K562 (cell line): ENCODE data around the gene OVOL3.

Source experiments
- ARID4B ChIP-seq: sonication (generic); formaldehyde crosslinking; IDR thresholded peaks from 2 replicates; pipeline ENCODE4 v1.8.0; 2022; ENCODE audit warnings: mild to moderate bottlenecking, missing genetic modification reagents
- ATF4 ChIP-seq: fragments of 450-650 bp; formaldehyde crosslinking; IDR thresholded peaks from 2 replicates; pipeline ENCODE4 v1.4.0; 2022; ENCODE audit warnings: mild to moderate bottlenecking, moderate library complexity
- CUX1 ChIP-seq: fragments of 200-800 bp; sonication (Bioruptor generic); IDR thresholded peaks from 2 replicates; pipeline ENCODE4 v1.6.1; 2016; ENCODE audit warnings: missing genetic modification characterization, missing compliant biosample characterization
- ESRRA ChIP-seq: fragments of 450-650 bp; IDR thresholded peaks from 2 replicates; pipeline ENCODE4 v1.6.1; 2014; ENCODE audit warnings: low read depth, mild to moderate bottlenecking, moderate library complexity, borderline replicate concordance
- KDM2B ChIP-seq: fragments of 250-450 bp; sonication (Bioruptor Pico); IDR thresholded peaks from 2 replicates; pipeline ENCODE4 v1.8.0; 2021; ENCODE audit warnings: mild to moderate bottlenecking, moderate library complexity
- REST ChIP-seq, 2 experiments: fragments of 450-650 bp; formaldehyde crosslinking in 1 of 2; IDR thresholded peaks; 2 replicates each; pipeline versions ENCODE4 v1.4.0 to v1.6.1; 2014 to 2020; ENCODE audit warnings: mild to moderate bottlenecking in 2 of 2, borderline replicate concordance in 1 of 2, low read depth in 1 of 2
- USF1 ChIP-seq: sonication (generic); formaldehyde crosslinking; IDR thresholded peaks from 2 replicates; pipeline ENCODE4 v1.9.0; 2022; ENCODE audit warnings: mild to moderate bottlenecking, missing genetic modification reagents
- ZNF253 ChIP-seq: fragments of 250-450 bp; sonication (Bioruptor Pico); conservative IDR thresholded peaks from 2 replicates; pipeline ENCODE4 v1.6.1; 2021; ENCODE audit warnings: mild to moderate bottlenecking
- TF ChIP-seq, protein P1 (sequence below), 3 experiments: IDR thresholded peaks in 2 of 3; conservative IDR thresholded peaks in 1 of 3; 2 replicates each; pipeline ENCODE4 v1.5.1; 2011 to 2012; ENCODE audit warnings: low read length in 3 of 3, mild to moderate bottlenecking in 3 of 3, control low read depth in 2 of 3, improper control_type of control experiment in 1 of 3, inconsistent platforms in 1 of 3, low read depth in 1 of 3, mixed read lengths in 1 of 3, moderate library complexity in 1 of 3; ENCODE audit not compliant: insufficient read depth in 2 of 3

- no peak for TF ChIP-seq REST (IDR thresholded peaks at IDR 0.05; ENCODE audit: borderline replicate concordance)
- no peak for TF ChIP-seq REST (CRISPR knock-in tag; IDR thresholded peaks at IDR 0.05; ENCODE audit: low read depth)
- no peak for TF ChIP-seq CUX1 (CRISPR knock-in tag)
- no peak for TF ChIP-seq USF1 (CRISPR knock-in tag)
- no peak for TF ChIP-seq ESRRA
- no peak for TF ChIP-seq KDM2B (CRISPR knock-in tag)
- TF ChIP-seq, protein P1, sequence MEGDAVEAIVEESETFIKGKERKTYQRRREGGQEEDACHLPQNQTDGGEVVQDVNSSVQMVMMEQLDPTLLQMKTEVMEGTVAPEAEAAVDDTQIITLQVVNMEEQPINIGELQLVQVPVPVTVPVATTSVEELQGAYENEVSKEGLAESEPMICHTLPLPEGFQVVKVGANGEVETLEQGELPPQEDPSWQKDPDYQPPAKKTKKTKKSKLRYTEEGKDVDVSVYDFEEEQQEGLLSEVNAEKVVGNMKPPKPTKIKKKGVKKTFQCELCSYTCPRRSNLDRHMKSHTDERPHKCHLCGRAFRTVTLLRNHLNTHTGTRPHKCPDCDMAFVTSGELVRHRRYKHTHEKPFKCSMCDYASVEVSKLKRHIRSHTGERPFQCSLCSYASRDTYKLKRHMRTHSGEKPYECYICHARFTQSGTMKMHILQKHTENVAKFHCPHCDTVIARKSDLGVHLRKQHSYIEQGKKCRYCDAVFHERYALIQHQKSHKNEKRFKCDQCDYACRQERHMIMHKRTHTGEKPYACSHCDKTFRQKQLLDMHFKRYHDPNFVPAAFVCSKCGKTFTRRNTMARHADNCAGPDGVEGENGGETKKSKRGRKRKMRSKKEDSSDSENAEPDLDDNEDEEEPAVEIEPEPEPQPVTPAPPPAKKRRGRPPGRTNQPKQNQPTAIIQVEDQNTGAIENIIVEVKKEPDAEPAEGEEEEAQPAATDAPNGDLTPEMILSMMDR (IDR thresholded peaks at IDR 0.05 in 2 of 3, conservative IDR thresholded peaks at IDR 0.05 in 1 of 3; ENCODE audit: insufficient read depth in 2 of 3, low read depth in 1 of 3, low read length in 3 of 3): no peak
- no peak for TF ChIP-seq ATF4 (CRISPR knock-in tag)
- TF ChIP-seq ARID4B (CRISPR knock-in tag): no peak
- no peak for TF ChIP-seq ZNF253 (CRISPR knock-in tag)
These were observed 227 bp downstream of the OVOL3 start for GRCh38 chr19:36111200-36111539.
